SU-DHL-6 (cell line): ENCODE results near the gene BORCS8.

Experiments used
- H2AFZ ChIP-seq: fragments of 200-600 bp; sonication (generic); 2 replicates; pipeline ENCODE4 v1.6.1; 2014; ENCODE audit warnings: low read depth, mild to moderate bottlenecking, moderate library complexity, mixed read lengths, antibody characterized with exemption, low read length; ENCODE audit not compliant: severe bottlenecking
- H3F3A ChIP-seq: fragments of 200-600 bp; shearing (Covaris generic); 2 replicates; pipeline ENCODE4 v1.6.0; 2016; ENCODE audit warnings: antibody characterized with exemption, mild to moderate bottlenecking; ENCODE audit not compliant: insufficient read depth
- H3K27ac ChIP-seq: fragments of 200-600 bp; sonication (generic); 2 replicates; pipeline ENCODE4 v1.5.1; 2016; ENCODE audit warnings: low read depth, mild to moderate bottlenecking, low read length, moderate library complexity, mixed read lengths
- H3K27me3 ChIP-seq: fragments of 200-600 bp; sonication (generic), shearing (Covaris generic); 2 replicates; pipeline ENCODE4 v1.6.0; 2014; ENCODE audit warnings: mild to moderate bottlenecking, low read length
- H3K36me3 ChIP-seq: fragments of 200-600 bp; sonication (generic); 2 replicates; pipeline ENCODE4 v1.6.1; 2014; ENCODE audit warnings: mild to moderate bottlenecking, low read length, mixed read lengths
- H3K4me2 ChIP-seq: fragments of 300-600, 200-600 bp; shearing (Covaris generic), sonication (generic); 2 replicates; pipeline ENCODE4 v1.6.0; 2014; ENCODE audit warnings: low read length, low read depth, mild to moderate bottlenecking; ENCODE audit not compliant: poor library complexity, severe bottlenecking
- H3K4me3 ChIP-seq: fragments of 200-600 bp; sonication (generic); 2 replicates; pipeline ENCODE4 v1.5.1; 2014; ENCODE audit warnings: antibody characterized with exemption, low read length, mild to moderate bottlenecking, mixed read lengths; ENCODE audit not compliant: insufficient read depth, poor library complexity, severe bottlenecking
- H3K79me2 ChIP-seq: fragments of 200-600 bp; sonication (generic); 2 replicates; pipeline ENCODE4 v1.6.1; 2014; ENCODE audit warnings: mild to moderate bottlenecking, low read length, moderate library complexity; ENCODE audit not compliant: insufficient read depth
- H3K9ac ChIP-seq: fragments of 200-600 bp; sonication (generic); 2 replicates; pipeline ENCODE4 v1.7.0; 2014; ENCODE audit warnings: mild to moderate bottlenecking, low read length
- H3K9me2 ChIP-seq: fragments of 200-600 bp; sonication (generic); replicated peaks from 2 replicates; pipeline ENCODE4 v1.6.1; 2014; ENCODE audit warnings: low read length; ENCODE audit not compliant: insufficient read depth
- H3K9me3 ChIP-seq: fragments of 200-600 bp; sonication (generic); 2 replicates; pipeline ENCODE4 v1.6.1; 2014; ENCODE audit warnings: low read length, mixed read lengths; ENCODE audit not compliant: insufficient read depth
- H4K20me1 ChIP-seq: fragments of 200-600 bp; sonication (generic); 2 replicates; pipeline ENCODE4 v1.6.1; 2014; ENCODE audit warnings: low read depth, mild to moderate bottlenecking, antibody characterized with exemption, low read length, moderate library complexity, mixed read lengths
- CTCF ChIP-seq: fragments of 200-600 bp; sonication (generic); IDR thresholded peaks from one replicate; pipeline ENCODE4 v1.5.1; 2017; ENCODE audit warnings: antibody characterized with exemption, mild to moderate bottlenecking, low read length, moderate library complexity; ENCODE audit not compliant: insufficient read depth, poor library complexity, severe bottlenecking
- EZH2phosphoT487 ChIP-seq: fragments of 200-600 bp; sonication (generic), shearing (Covaris generic); conservative IDR thresholded peaks from 2 replicates; pipeline ENCODE4 v1.6.1; 2018; ENCODE audit warnings: mild to moderate bottlenecking, antibody characterized with exemption, low read length, moderate library complexity, mixed read lengths

The BORCS8 gene

GRCh38 chr19:19215792-19216191 is 23.8 kb upstream of the BORCS8 start:
- Histone ChIP-seq H3K9ac (no peak overlapping the region), H2AFZ (no peak overlapping the region), H3K4me3 (no peak overlapping the region), H3K79me2 (no peaks in the 10 kb centered on the region), H3K36me3 (no peaks in the 10 kb centered on the region), H3F3A (no peaks in the 10 kb centered on the region), H3K9me2 (no peaks in the 10 kb centered on the region), H3K27me3 (no peaks in the 10 kb centered on the region), H4K20me1 (no peaks in the 10 kb centered on the region), H3K27ac (no peak overlapping the region), H3K9me3 (no peaks in the 10 kb centered on the region), H3K4me2 (no peak overlapping the region)
- no peak for TF ChIP-seq CTCF
- no peak for TF ChIP-seq EZH2phosphoT487

GRCh38 chr19:19214892-19215291 is 22.9 kb upstream of the BORCS8 start:
- Histone ChIP-seq H2AFZ (no peak overlapping the region), H3K27ac (no peak overlapping the region), H3K4me2 (no peak overlapping the region), H3K4me3 (no peak overlapping the region), H3K36me3 (no peaks in the 10 kb centered on the region), H3K27me3 (no peaks in the 10 kb centered on the region), H3F3A (no peaks in the 10 kb centered on the region), H3K9me2 (no peaks in the 10 kb centered on the region), H4K20me1 (no peaks in the 10 kb centered on the region), H3K9ac (no peak overlapping the region), H3K9me3 (no peaks in the 10 kb centered on the region), H3K79me2 (no peaks in the 10 kb centered on the region)
- no peak for TF ChIP-seq EZH2phosphoT487
- TF ChIP-seq CTCF = no peak

- no peak overlapping the region for H3K4me3 ChIP-seq
- H3K27me3 ChIP-seq = no peaks in the 10 kb centered on the region
- no peaks in the 10 kb centered on the region for H3K9me3 ChIP-seq
- H3K9ac ChIP-seq = no peak overlapping the region
- H3K4me2 ChIP-seq = no peak overlapping the region
- H3K79me2 ChIP-seq = no peaks in the 10 kb centered on the region
- no peaks in the 10 kb centered on the region for H3K36me3 ChIP-seq
- no peaks in the 10 kb centered on the region for H3F3A ChIP-seq
- H2AFZ ChIP-seq = no peak overlapping the region
- H3K9me2 ChIP-seq = no peaks in the 10 kb centered on the region
- H3K27ac ChIP-seq = no peak overlapping the region
- no peaks in the 10 kb centered on the region for H4K20me1 ChIP-seq
- TF ChIP-seq EZH2phosphoT487 (no peak), CTCF (no peak)
These were observed 22.2 kb upstream of the BORCS8 start for GRCh38 chr19:19214159-19214490.
